Measurements from ENCODE around the gene KLHDC8A. TPM values are rescaled to one million over a fixed set of nuclear protein-coding genes. Genes with fewer than 3 reads are reported as not detected.
A peak's percentile ranks its signal among the peaks of the same experiment; 100 is the strongest.

Gene KLHDC8A
- total RNA-seq, 8 experiments from 2014 or later = 0.31 to 100 (median 33.0) TPM; not detected in 2

- peak; percentile 85 to 96 (median 94) for ATAC-seq (replicated peaks in 6 of 8)
- Histone ChIP-seq H3K4me3 (peak within 1 kb of the TSS; percentile 67 to 89 (median 70)), H3K27ac (peak within 1 kb of the TSS; percentile 57 to 70), H3K4me1 (replicated peaks in 1 of 2) (peaks cover 45% of the 10 kb centered on the region in 2 donors)
- WGBS, 10 experiments = 0 to 2% (median 0%) methylated on average over 1 to 27 of the region's 75 CpGs; no CpG with 5 or more reads in 2 of the 10 experiments
- in situ Hi-C loops (cut with MboI; ENCODE audit: low pct_unique_long_range_greater_than_20kb in 2 of 9, low sequenced_read_pairs in 9 of 9, unreplicated experiment in 9 of 9) = loop anchor here in 4 of 9 experiments (5.0 to 10.0 kb wide), 2 partner anchors 39 to 47 kb away; no protein-coding TSS in a partner anchor
These were observed 35.4 kb downstream of the KLHDC8A start, which contains the start of gene NUAK2 for GRCh38 chr1:205321162-205321958. Gene NUAK2, minus strand, starts transcription at chr1:205321745. Its CDS starts 117 bp downstream, at chr1:205321628.

GRCh38 chr1:205319081-205320018 lies 37.4 kb downstream of the KLHDC8A start:
- H3K27ac ChIP-seq = no peak overlapping the region
- peak in 1 of 8 experiments; percentile 4 for ATAC-seq (replicated peaks in 6 of 8)
- H3K4me3 ChIP-seq = peak overlapping the region in 4 of 5 donors; percentile 68 to 89 (median 71)
- 0 to 67% (median 50%) methylated on average over 1 to 6 of the region's 6 CpGs; no CpG with 5 or more reads in 3 of the 10 experiments for WGBS, 10 experiments
- in situ Hi-C loops (cut with MboI; ENCODE audit: low pct_unique_long_range_greater_than_20kb in 2 of 9, low sequenced_read_pairs in 9 of 9, unreplicated experiment in 9 of 9) = loop anchor here in 4 of 9 experiments (5.0 to 10.0 kb wide), 2 partner anchors 37 to 45 kb away; no protein-coding TSS in a partner anchor
- H3K4me1 ChIP-seq (replicated peaks in 1 of 2) = peaks cover 60% of the 10 kb centered on the region in 2 donors

GRCh38 chr1:205318231-205318991 lies 38.3 kb downstream of the KLHDC8A start:
- Histone ChIP-seq H3K27ac (peak overlapping the region in 1 of 2 donors; percentile 31), H3K4me1 (replicated peaks in 1 of 2) (peaks cover 65 to 70% of the 10 kb centered on the region in 2 donors), H3K4me3 (peak overlapping the region in 1 of 5 donors; percentile 68)
- ATAC-seq (replicated peaks in 6 of 8) = no peak
- in situ Hi-C loops (cut with MboI; ENCODE audit: low pct_unique_long_range_greater_than_20kb in 2 of 9, low sequenced_read_pairs in 9 of 9, unreplicated experiment in 9 of 9) = no loop called here
- WGBS, 10 experiments = 67 to 100% (median 92%) methylated on average over 1 to 5 of the region's 6 CpGs; no CpG with 5 or more reads in 3 of the 10 experiments

- peak overlapping the region in 1 of 2 donors; percentile 31 for H3K27ac ChIP-seq
- peak in 3 of 8 experiments; percentile 1 to 21 (median 4) for ATAC-seq (replicated peaks in 6 of 8)
- in situ Hi-C loops (cut with MboI; ENCODE audit: low pct_unique_long_range_greater_than_20kb in 2 of 9, low sequenced_read_pairs in 9 of 9, unreplicated experiment in 9 of 9) = no loop called here
- peak overlapping the region in 1 of 5 donors; percentile 2 for H3K4me3 ChIP-seq
- 58 to 80% (median 70%) methylated on average over 2 to 4 of the region's 7 CpGs; no CpG with 5 or more reads in 6 of the 10 experiments for WGBS, 10 experiments
- H3K4me1 ChIP-seq (replicated peaks in 1 of 2) = peaks cover 75 to 80% of the 10 kb centered on the region in 2 donors
These were observed 39.3 kb downstream of the KLHDC8A start for GRCh38 chr1:205317311-205317917.

- Histone ChIP-seq H3K4me1 (replicated peaks in 1 of 2) (peaks cover 81 to 84% of the 10 kb centered on the region in 2 donors), H3K4me3 (no peak overlapping the region), H3K27ac (peak overlapping the region in 1 of 2 donors; percentile 5)
- in situ Hi-C loops (cut with MboI; ENCODE audit: low pct_unique_long_range_greater_than_20kb in 2 of 9, low sequenced_read_pairs in 9 of 9, unreplicated experiment in 9 of 9) = no loop called here
- 20 to 72% (median 50%) methylated on average over 1 to 2 of the region's 2 CpGs; no CpG with 5 or more reads in 3 of the 10 experiments for WGBS, 10 experiments
- no peak for ATAC-seq (replicated peaks in 6 of 8)
These were observed 40.6 kb downstream of the KLHDC8A start for GRCh38 chr1:205316161-205316566.

GRCh38 chr1:205315008-205315618 lies 41.6 kb downstream of the KLHDC8A start:
- ATAC-seq (replicated peaks in 6 of 8) = peak in 1 of 8 experiments; percentile 1
- Histone ChIP-seq H3K27ac (peak overlapping the region; percentile 86 to 93), H3K4me1 (replicated peaks in 1 of 2) (peaks cover 79 to 84% of the 10 kb centered on the region in 2 donors), H3K4me3 (no peak overlapping the region)
- 70 to 93% (median 79%) methylated on average over 2 to 5 of the region's 5 CpGs; no CpG with 5 or more reads in 3 of the 10 experiments for WGBS, 10 experiments
- in situ Hi-C loops (cut with MboI; ENCODE audit: low pct_unique_long_range_greater_than_20kb in 2 of 9, low sequenced_read_pairs in 9 of 9, unreplicated experiment in 9 of 9) = no loop called here

GRCh38 chr1:205313563-205314308 lies 43.0 kb downstream of the KLHDC8A start:
- 0 to 59% (median 7%) methylated on average over 2 to 16 of the region's 21 CpGs; no CpG with 5 or more reads in 1 of the 10 experiments for WGBS, 10 experiments
- Histone ChIP-seq H3K4me3 (peak overlapping the region in 4 of 5 donors; percentile 1 to 21 (median 21)), H3K4me1 (replicated peaks in 1 of 2) (peaks cover 68 to 76% of the 10 kb centered on the region in 2 donors), H3K27ac (peak overlapping the region; percentile 86 to 93)
- ATAC-seq (replicated peaks in 6 of 8) = peak in 7 of 8 experiments; percentile 36 to 89 (median 87)
- in situ Hi-C loops (cut with MboI; ENCODE audit: low pct_unique_long_range_greater_than_20kb in 2 of 9, low sequenced_read_pairs in 9 of 9, unreplicated experiment in 9 of 9) = no loop called here

GRCh38 chr1:205312866-205313562 lies 43.7 kb downstream of the KLHDC8A start:
- Histone ChIP-seq H3K4me1 (replicated peaks in 1 of 2) (peaks cover 60 to 69% of the 10 kb centered on the region in 2 donors), H3K27ac (peak overlapping the region; percentile 86 to 93), H3K4me3 (peak overlapping the region in 4 of 5 donors; percentile 1 to 21 (median 21))
- in situ Hi-C loops (cut with MboI; ENCODE audit: low pct_unique_long_range_greater_than_20kb in 2 of 9, low sequenced_read_pairs in 9 of 9, unreplicated experiment in 9 of 9) = no loop called here
- WGBS, 10 experiments = 15 to 86% (median 42%) methylated on average over 1 to 10 of the region's 10 CpGs
- peak in 1 of 8 experiments; percentile 0 for ATAC-seq (replicated peaks in 6 of 8)

GRCh38 chr1:205310976-205311704 lies 45.6 kb downstream of the KLHDC8A start:
- peaks cover 42 to 50% of the 10 kb centered on the region in 2 donors for H3K4me1 ChIP-seq (replicated peaks in 1 of 2)
- in situ Hi-C loops (cut with MboI; ENCODE audit: low pct_unique_long_range_greater_than_20kb in 2 of 9, low sequenced_read_pairs in 9 of 9, unreplicated experiment in 9 of 9) = no loop called here
- 73 to 95% (median 93%) methylated on average over 1 to 8 of the region's 8 CpGs; no CpG with 5 or more reads in 2 of the 10 experiments for whole genome bisulfite sequencing, 10 experiments

GRCh38 chr1:205309741-205310140 lies 47.0 kb downstream of the KLHDC8A start:
- WGBS, 10 experiments = 0 to 80% (median 78%) methylated on average over 1 of the region's 1 CpG; no CpG with 5 or more reads in 5 of the 10 experiments
- no peak overlapping the region for H3K27ac ChIP-seq
- in situ Hi-C loops (cut with MboI; ENCODE audit: low pct_unique_long_range_greater_than_20kb in 2 of 9, low sequenced_read_pairs in 9 of 9, unreplicated experiment in 9 of 9) = no loop called here
- no peak overlapping the region for H3K4me3 ChIP-seq
- ATAC-seq (replicated peaks in 6 of 8) = peak in 1 of 8 experiments; percentile 41
- peaks cover 28 to 36% of the 10 kb centered on the region in 2 donors for H3K4me1 ChIP-seq (replicated peaks in 1 of 2)

More at GRCh38 chr1:205310976-205311704, 45.6 kb downstream of the KLHDC8A start:
- H3K27ac ChIP-seq = no peak overlapping the region
- H3K4me3 ChIP-seq = no peak overlapping the region
- ATAC-seq (replicated peaks in 6 of 8) = no peak
